Iris pigment epithelial cell (primary cell): Measurements from ENCODE around the gene NSUN4.

ENCODE experiments used
- DNase-seq: peaks from one replicate; pipeline ENCODE4 v3.0.0-alpha.2; 2011; ENCODE audit warnings: low read depth

The NSUN4 gene

GRCh38 chr1:46406881-46407608, 66.4 kb downstream of the NSUN4 start:
- no peak for DNase-seq

GRCh38 chr1:46407636-46408035, 67.0 kb downstream of the NSUN4 start:
- no peak for DNase-seq

DNA sequence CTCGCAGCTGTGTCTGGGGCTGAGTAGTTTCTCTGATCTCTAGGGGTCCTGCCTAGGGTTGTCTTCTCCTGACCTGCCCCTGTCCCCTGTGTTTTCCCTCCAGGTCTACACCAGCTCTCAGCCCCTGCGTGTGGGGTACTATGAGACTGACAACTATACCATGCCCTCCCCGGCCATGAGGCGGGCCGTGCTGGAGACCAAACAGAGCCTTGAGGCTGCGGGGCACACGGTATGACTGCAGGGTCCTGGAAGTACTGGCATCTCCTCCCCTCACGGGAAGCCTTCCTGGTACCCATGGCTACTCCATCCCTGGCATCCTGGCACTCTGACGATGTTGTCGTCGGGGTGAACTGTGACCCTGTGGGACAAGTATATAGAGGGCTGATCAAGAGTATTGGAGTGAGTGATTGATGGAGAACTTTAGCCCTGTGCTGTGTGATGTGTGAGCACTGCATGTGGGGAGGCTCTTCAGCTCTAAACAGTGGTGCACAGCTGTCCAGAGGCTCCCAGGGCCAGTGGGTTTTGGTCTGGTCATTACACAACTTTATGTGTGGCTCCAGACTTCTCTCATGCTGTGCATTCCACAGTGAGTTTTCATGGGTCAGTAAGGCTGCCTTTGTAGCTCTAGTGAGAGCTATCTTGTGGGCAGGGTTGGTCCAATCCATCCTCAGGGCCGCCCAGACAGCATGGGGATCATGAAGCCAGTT, 67.9 kb downstream of the NSUN4 start:
- DNase-seq = peak; percentile 67

- DNase-seq = no peak
These were observed 68.4 kb downstream of the NSUN4 start for GRCh38 chr1:46409063-46409372.

GRCh38 chr1:46410156-46411009, 69.8 kb downstream of the NSUN4 start:
- peak; percentile 30 for DNase-seq

DNA sequence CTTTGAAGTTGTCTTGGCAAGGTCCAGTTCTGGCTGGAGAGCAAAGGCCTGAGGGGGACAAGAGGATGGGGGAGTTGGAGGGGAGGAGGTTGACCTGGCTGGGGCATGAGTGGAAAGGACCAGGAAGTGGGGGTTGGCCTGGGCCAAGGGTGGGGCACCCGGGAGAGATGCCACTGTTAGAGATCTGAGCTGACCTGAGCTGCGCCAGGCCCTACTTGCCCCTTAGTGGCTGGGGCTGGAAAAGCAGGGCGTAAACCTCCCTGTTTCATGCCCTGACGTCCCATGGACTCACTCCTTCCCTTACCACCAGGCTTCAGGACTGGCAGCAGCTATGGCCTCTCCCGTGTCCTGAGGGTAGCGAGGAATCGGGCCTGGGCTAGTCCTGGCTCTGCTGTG, 70.4 kb downstream of the NSUN4 start:
- no peak for DNase-seq
